ENCODE results near the gene NMNAT2.

NMNAT2 gene

DNA sequence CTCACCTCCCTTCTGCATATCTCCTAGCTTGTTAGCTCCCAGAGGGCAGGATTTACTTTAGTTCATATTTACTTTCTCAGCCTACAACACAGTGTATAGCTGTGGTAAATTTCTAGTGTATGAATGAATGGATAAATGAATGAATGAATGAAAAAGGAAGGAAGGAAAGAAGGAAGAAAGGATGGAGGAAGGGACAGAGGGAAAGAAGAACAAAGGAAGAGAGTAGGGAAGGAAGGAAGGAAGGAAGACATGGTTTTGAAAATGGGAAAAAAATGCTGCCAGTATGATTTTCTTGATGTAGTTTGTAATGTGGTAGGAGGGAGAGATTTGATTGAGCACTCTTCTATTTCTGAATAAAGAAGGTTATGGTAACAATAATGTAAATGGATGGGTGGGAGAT is 185.1 kb downstream of the NMNAT2 start:
- TF ChIP-seq YY1 (IDR thresholded peaks at IDR 0.05; ENCODE audit: low read depth), result no peak
- TF ChIP-seq EP300 (IDR thresholded peaks at IDR 0.05; ENCODE audit: borderline replicate concordance), result no peak
- TF ChIP-seq, protein P1, sequence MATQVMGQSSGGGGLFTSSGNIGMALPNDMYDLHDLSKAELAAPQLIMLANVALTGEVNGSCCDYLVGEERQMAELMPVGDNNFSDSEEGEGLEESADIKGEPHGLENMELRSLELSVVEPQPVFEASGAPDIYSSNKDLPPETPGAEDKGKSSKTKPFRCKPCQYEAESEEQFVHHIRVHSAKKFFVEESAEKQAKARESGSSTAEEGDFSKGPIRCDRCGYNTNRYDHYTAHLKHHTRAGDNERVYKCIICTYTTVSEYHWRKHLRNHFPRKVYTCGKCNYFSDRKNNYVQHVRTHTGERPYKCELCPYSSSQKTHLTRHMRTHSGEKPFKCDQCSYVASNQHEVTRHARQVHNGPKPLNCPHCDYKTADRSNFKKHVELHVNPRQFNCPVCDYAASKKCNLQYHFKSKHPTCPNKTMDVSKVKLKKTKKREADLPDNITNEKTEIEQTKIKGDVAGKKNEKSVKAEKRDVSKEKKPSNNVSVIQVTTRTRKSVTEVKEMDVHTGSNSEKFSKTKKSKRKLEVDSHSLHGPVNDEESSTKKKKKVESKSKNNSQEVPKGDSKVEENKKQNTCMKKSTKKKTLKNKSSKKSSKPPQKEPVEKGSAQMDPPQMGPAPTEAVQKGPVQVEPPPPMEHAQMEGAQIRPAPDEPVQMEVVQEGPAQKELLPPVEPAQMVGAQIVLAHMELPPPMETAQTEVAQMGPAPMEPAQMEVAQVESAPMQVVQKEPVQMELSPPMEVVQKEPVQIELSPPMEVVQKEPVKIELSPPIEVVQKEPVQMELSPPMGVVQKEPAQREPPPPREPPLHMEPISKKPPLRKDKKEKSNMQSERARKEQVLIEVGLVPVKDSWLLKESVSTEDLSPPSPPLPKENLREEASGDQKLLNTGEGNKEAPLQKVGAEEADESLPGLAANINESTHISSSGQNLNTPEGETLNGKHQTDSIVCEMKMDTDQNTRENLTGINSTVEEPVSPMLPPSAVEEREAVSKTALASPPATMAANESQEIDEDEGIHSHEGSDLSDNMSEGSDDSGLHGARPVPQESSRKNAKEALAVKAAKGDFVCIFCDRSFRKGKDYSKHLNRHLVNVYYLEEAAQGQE (IDR thresholded peaks at IDR 0.05; ENCODE audit: low read depth), result no peak
- TF ChIP-seq TEAD4 (IDR thresholded peaks at IDR 0.05), result no peak
- TF ChIP-seq CREB1 (IDR thresholded peaks at IDR 0.05; ENCODE audit: low read depth), result no peak
- TF ChIP-seq FOXM1 (IDR thresholded peaks at IDR 0.05; ENCODE audit: borderline replicate concordance, low read depth), result no peak
- TF ChIP-seq EGR1 (IDR thresholded peaks at IDR 0.05), result no peak
- TF ChIP-seq, protein P2, sequence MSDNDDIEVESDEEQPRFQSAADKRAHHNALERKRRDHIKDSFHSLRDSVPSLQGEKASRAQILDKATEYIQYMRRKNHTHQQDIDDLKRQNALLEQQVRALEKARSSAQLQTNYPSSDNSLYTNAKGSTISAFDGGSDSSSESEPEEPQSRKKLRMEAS (IDR thresholded peaks at IDR 0.05), result no peak
- TF ChIP-seq NFIC (IDR thresholded peaks at IDR 0.05), result no peak
- TF ChIP-seq RAD21 (IDR thresholded peaks at IDR 0.05; ENCODE audit: low read depth), result no peak
- TF ChIP-seq, protein P3, sequence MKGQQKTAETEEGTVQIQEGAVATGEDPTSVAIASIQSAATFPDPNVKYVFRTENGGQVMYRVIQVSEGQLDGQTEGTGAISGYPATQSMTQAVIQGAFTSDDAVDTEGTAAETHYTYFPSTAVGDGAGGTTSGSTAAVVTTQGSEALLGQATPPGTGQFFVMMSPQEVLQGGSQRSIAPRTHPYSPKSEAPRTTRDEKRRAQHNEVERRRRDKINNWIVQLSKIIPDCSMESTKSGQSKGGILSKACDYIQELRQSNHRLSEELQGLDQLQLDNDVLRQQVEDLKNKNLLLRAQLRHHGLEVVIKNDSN (IDR thresholded peaks at IDR 0.05), result no peak
- no peak for TF ChIP-seq TCF12 (IDR thresholded peaks at IDR 0.05; ENCODE audit: low read depth)
- TF ChIP-seq ZBTB7A (IDR thresholded peaks at IDR 0.05; ENCODE audit: low read depth), result no peak
- TF ChIP-seq TAF1 (IDR thresholded peaks at IDR 0.05; ENCODE audit: low read depth), result no peak
- no peak for TF ChIP-seq CEBPB (IDR thresholded peaks at IDR 0.05)

DNA sequence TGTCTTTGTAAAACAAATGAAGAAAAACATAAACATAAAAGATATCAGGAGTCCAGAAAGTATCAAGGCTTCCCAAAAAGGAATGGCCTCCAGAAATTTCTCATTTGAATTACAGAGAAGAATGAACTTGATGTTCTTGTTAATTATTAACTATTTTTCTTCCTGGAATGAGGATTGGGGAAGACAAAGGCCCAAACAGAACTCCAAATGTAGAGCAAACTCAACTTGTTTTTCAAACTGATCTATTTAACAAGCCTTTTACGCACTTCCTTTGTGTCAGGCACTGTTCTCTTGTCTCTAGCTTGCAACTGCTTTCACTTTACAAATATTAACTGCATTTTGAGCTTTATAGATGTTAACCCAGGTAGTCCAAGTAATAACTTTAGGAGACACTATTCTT is 186.6 kb downstream of the NMNAT2 start:
- TF ChIP-seq TCF12 (IDR thresholded peaks at IDR 0.05; ENCODE audit: low read depth) (no peak), CREB1 (IDR thresholded peaks at IDR 0.05; ENCODE audit: low read depth) (no peak), NFIC (IDR thresholded peaks at IDR 0.05) (no peak), EP300 (IDR thresholded peaks at IDR 0.05; ENCODE audit: borderline replicate concordance) (no peak), FOXM1 (IDR thresholded peaks at IDR 0.05; ENCODE audit: borderline replicate concordance, low read depth) (no peak), TEAD4 (IDR thresholded peaks at IDR 0.05) (no peak), YY1 (IDR thresholded peaks at IDR 0.05; ENCODE audit: low read depth) (no peak), EGR1 (IDR thresholded peaks at IDR 0.05) (no peak), CEBPB (IDR thresholded peaks at IDR 0.05) (no peak), TAF1 (IDR thresholded peaks at IDR 0.05; ENCODE audit: low read depth) (no peak), RAD21 (IDR thresholded peaks at IDR 0.05; ENCODE audit: low read depth) (no peak), ZBTB7A (IDR thresholded peaks at IDR 0.05; ENCODE audit: low read depth) (no peak)
- TF ChIP-seq, protein P3 (IDR thresholded peaks at IDR 0.05), result no peak
- TF ChIP-seq, protein P1 (IDR thresholded peaks at IDR 0.05; ENCODE audit: low read depth), result no peak
- TF ChIP-seq, protein P2 (IDR thresholded peaks at IDR 0.05), result no peak

DNA sequence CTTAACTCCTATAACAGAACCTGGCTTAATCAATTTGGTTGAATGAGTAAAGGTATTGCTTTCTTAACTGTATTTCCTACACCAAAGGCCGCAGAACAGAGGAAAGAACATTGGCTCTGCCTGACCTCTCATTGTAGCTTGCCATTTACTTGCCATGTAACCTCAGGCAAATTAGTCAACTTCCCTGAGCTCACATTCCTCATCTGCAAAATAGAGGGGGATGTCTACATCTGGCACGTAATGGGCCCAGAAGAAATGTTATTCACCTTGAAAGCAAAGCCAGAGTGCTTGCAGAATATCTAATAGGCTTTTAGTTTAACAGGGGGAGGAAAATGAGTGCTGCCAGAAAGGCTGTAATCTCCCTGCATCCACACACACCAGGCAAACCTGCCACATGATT is 187.8 kb downstream of the NMNAT2 start:
- TF ChIP-seq TAF1 (IDR thresholded peaks at IDR 0.05; ENCODE audit: low read depth) (no peak), NFIC (IDR thresholded peaks at IDR 0.05) (no peak)
- TF ChIP-seq, protein P3 (IDR thresholded peaks at IDR 0.05), result no peak

DNA sequence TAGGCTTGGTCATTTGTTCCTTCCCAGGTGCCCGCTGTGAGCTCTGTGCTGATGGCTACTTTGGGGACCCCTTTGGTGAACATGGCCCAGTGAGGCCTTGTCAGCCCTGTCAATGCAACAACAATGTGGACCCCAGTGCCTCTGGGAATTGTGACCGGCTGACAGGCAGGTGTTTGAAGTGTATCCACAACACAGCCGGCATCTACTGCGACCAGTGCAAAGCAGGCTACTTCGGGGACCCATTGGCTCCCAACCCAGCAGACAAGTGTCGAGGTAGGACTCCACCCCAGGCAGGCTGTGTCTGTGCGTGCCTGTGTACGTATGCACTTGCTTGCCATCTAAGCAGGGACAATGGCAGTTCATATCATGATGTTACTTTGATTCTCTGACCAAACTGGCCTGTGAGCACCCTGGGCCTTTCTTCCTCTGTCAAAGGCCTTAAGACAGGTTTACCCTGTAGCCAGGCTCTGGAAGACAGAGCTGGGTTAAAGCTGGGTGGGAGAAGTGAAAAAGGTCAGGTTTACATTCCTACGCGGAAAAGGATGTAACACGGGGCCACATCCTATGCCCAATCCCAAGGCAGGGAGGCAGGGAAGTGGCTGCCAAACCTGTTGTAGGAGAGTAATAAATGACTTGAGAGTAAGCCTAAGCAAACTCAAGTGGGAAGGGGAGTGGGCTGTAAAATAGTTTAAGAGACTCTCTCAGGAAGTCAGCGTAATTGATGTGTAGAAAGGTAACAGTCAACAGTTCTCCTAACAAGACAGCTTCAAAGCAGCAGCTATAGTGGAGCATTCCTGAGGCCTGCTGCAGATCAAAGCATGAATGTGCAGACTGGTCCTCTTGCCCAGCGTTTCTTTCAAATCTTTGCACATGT is 189.6 kb downstream of the NMNAT2 start:
- TF ChIP-seq YY1 (IDR thresholded peaks at IDR 0.05; ENCODE audit: low read depth) (no peak), EP300 (IDR thresholded peaks at IDR 0.05; ENCODE audit: borderline replicate concordance) (no peak), CEBPB (IDR thresholded peaks at IDR 0.05) (no peak)
- TF ChIP-seq, protein P2 (IDR thresholded peaks at IDR 0.05), result no peak
- TF ChIP-seq, protein P1 (IDR thresholded peaks at IDR 0.05; ENCODE audit: low read depth), result no peak

Data from Ishikawa (cell line).